ENCODE measurements around the gene BFSP1.

GRCh38 chr20:17508756-17509155 lies 22.4 kb downstream of the BFSP1 start:
- TF ChIP-seq CTCF (IDR thresholded peaks at IDR 0.05) (no peak), POLR2A (IDR thresholded peaks at IDR 0.05) (no peak)
